Mesenchymal stem cell (in vitro differentiated cells and primary cell): ENCODE results near the gene CCDC102A.

Source experiments
- DNase-seq: peaks from one replicate; pipeline ENCODE4 v3.0.0-alpha.2; 2013
- H2AFZ ChIP-seq: one replicate; pipeline ENCODE4 v1.6.1; 2013; ENCODE audit warnings: low read depth, mild to moderate bottlenecking, control low read depth, inconsistent platforms, low read length, moderate library complexity
- H2AK5ac ChIP-seq: 2 replicates; pipeline ENCODE4 v1.6.1; 2013; ENCODE audit warnings: low read length, moderate library complexity, mild to moderate bottlenecking, inconsistent platforms; ENCODE audit not compliant: severe bottlenecking
- H2BK120ac ChIP-seq: one replicate; pipeline ENCODE4 v1.6.1; 2013; ENCODE audit warnings: low read depth, mild to moderate bottlenecking, inconsistent platforms, low read length, moderate library complexity
- H2BK12ac ChIP-seq, 2 experiments: one replicate each; pipeline ENCODE4 v1.6.1; 2013; ENCODE audit warnings: inconsistent platforms in 2 of 2, low read length in 2 of 2, mild to moderate bottlenecking in 2 of 2, moderate library complexity in 2 of 2, control low read depth in 1 of 2
- H2BK15ac ChIP-seq: one replicate; pipeline ENCODE4 v1.6.1; 2013; ENCODE audit warnings: mild to moderate bottlenecking, low read depth, inconsistent platforms; ENCODE audit not compliant: poor library complexity, severe bottlenecking
- H2BK5ac ChIP-seq: 2 replicates; pipeline ENCODE4 v1.6.1; 2013; ENCODE audit warnings: low read depth, mild to moderate bottlenecking, low read length, control low read depth, inconsistent platforms; ENCODE audit not compliant: poor library complexity, severe bottlenecking
- H3K14ac ChIP-seq, 2 experiments: one replicate each; pipeline ENCODE4 v1.6.1; 2013; ENCODE audit warnings: inconsistent platforms in 2 of 2, low read length in 2 of 2, control low read depth in 1 of 2, mild to moderate bottlenecking in 1 of 2, moderate library complexity in 1 of 2
- H3K18ac ChIP-seq, 2 experiments: one replicate each; pipeline ENCODE4 v1.6.1; 2013; ENCODE audit warnings: inconsistent platforms in 2 of 2, low read length in 2 of 2, control low read depth in 1 of 2, low read depth in 1 of 2, mild to moderate bottlenecking in 1 of 2
- H3K23ac ChIP-seq, 2 experiments: one replicate each; pipeline ENCODE4 v1.6.1; 2013; ENCODE audit warnings: inconsistent platforms in 2 of 2, low read length in 2 of 2, mild to moderate bottlenecking in 2 of 2, moderate library complexity in 2 of 2, control low read depth in 1 of 2
- H3K27ac ChIP-seq: 2 replicates; pipeline ENCODE4 v1.5.1; 2013; ENCODE audit warnings: mild to moderate bottlenecking, moderate library complexity, low read length, control low read depth, inconsistent platforms; ENCODE audit not compliant: poor library complexity, severe bottlenecking
- H3K27me3 ChIP-seq, 2 experiments: 2 replicates each; pipeline versions ENCODE4 v1.6.1 to v1.7.0; 2013; ENCODE audit warnings: low read length in 2 of 2, mild to moderate bottlenecking in 2 of 2, moderate library complexity in 2 of 2, control low read depth in 1 of 2, inconsistent platforms in 1 of 2; ENCODE audit not compliant: control insufficient read depth in 1 of 2, insufficient read depth in 1 of 2
- H3K36me3 ChIP-seq, 2 experiments: 2 replicates each; pipeline versions ENCODE4 v1.6.1 to v1.7.0; 2013; ENCODE audit warnings: low read length in 2 of 2, control low read depth in 1 of 2, inconsistent platforms in 1 of 2, low read depth in 1 of 2, mild to moderate bottlenecking in 1 of 2; ENCODE audit not compliant: insufficient read depth in 2 of 2, control insufficient read depth in 1 of 2
- H3K4ac ChIP-seq, 2 experiments: one replicate each; pipeline ENCODE4 v1.6.1; 2013; ENCODE audit warnings: inconsistent platforms in 2 of 2, low read length in 2 of 2, mild to moderate bottlenecking in 2 of 2, moderate library complexity in 2 of 2, control low read depth in 1 of 2, low read depth in 1 of 2
- H3K4me1 ChIP-seq: 2 replicates; pipeline ENCODE4 v1.6.1; 2013; ENCODE audit warnings: low read depth, low read length, control low read depth; ENCODE audit not compliant: control insufficient read depth, insufficient read depth
- H3K4me2 ChIP-seq: 2 replicates; pipeline ENCODE4 v1.6.1; 2013; ENCODE audit warnings: low read length, mild to moderate bottlenecking, inconsistent platforms; ENCODE audit not compliant: poor library complexity, severe bottlenecking
- H3K4me3 ChIP-seq, 2 experiments: 2 replicates each; pipeline versions ENCODE4 v1.5.1 to v1.7.0; 2013; ENCODE audit warnings: low read length in 2 of 2, mild to moderate bottlenecking in 2 of 2, control low read depth in 1 of 2, low read depth in 1 of 2; ENCODE audit not compliant: insufficient read depth in 1 of 2
- H3K79me1 ChIP-seq: replicated peaks from 2 replicates; pipeline ENCODE4 v1.6.1; 2013; ENCODE audit warnings: mild to moderate bottlenecking, control low read depth, low read length, inconsistent platforms; ENCODE audit not compliant: poor library complexity, severe bottlenecking
- H3K9ac ChIP-seq: 2 replicates; pipeline ENCODE4 v1.7.0; 2013; ENCODE audit warnings: mild to moderate bottlenecking, low read length, moderate library complexity
- H3K9me3 ChIP-seq: 2 replicates; pipeline ENCODE4 v1.7.0; 2013; ENCODE audit warnings: mild to moderate bottlenecking, low read length; ENCODE audit not compliant: control insufficient read depth
- H4K8ac ChIP-seq: one replicate; pipeline ENCODE4 v1.6.1; 2013; ENCODE audit warnings: inconsistent platforms, mild to moderate bottlenecking, low read length, moderate library complexity
- H4K91ac ChIP-seq: one replicate; pipeline ENCODE4 v1.6.1; 2013; ENCODE audit warnings: mild to moderate bottlenecking, low read length, inconsistent platforms
- WGBS: methylation state at CpG from one replicate; pipeline ENCODE4 v1.1.7; 2013; ENCODE audit warnings: mixed read lengths; 5-methylcytosine and 5-hydroxymethylcytosine counted together

CCDC102A gene

DNA sequence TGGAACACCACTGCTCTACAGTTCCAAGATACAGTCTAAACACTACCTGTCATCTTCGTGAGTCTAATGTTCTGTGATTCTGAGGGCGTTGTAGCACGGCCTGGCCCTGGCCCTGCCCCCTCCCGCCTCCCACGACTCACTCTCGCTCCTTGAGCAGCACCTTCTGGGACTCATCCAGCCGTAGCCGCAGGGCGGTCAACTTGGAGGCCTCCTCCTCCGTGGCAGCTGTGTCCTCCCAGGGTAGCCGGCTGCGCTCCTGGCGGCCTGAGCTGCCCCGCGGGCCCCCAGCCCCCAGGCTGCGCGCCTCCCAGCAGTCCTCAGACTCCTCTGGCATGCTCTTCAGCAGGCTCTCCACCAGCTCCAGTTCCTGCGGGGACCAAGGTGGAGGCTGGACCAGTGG is 10.6 kb downstream of the CCDC102A start:
- Histone ChIP-seq H2BK12ac (no peak overlapping the region), H2BK15ac (no peak overlapping the region), H3K9me3 (no peaks in the 10 kb centered on the region), H3K4me3 (no peak overlapping the region), H2BK120ac (no peak overlapping the region), H2AFZ (no peak overlapping the region), H4K8ac (no peak overlapping the region), H3K9ac (no peak overlapping the region), H2AK5ac (no peak overlapping the region), H3K27ac (no peak overlapping the region), H3K23ac (no peak overlapping the region), H3K4me1 (peaks cover 22% of the 10 kb centered on the region), H3K4me2 (no peak overlapping the region), H3K36me3 (peaks cover 4 to 32% of the 10 kb centered on the region in 2 experiments), H3K4ac (no peak overlapping the region), H3K18ac (no peak overlapping the region), H4K91ac (no peak overlapping the region), H3K14ac (no peak overlapping the region), H2BK5ac (no peak overlapping the region), H3K27me3 (no peaks in the 10 kb centered on the region), H3K79me1 (peaks cover 16% of the 10 kb centered on the region)
- 75% methylated on average over 18 of the region's 18 CpGs for WGBS
- no peak for DNase-seq

GRCh38 chr16:57522960-57523359 is 13.4 kb downstream of the CCDC102A start:
- no peak overlapping the region for H2BK12ac ChIP-seq
- H3K9me3 ChIP-seq: no peaks in the 10 kb centered on the region
- H3K4me2 ChIP-seq: no peak overlapping the region
- H2BK15ac ChIP-seq: no peak overlapping the region
- H2AK5ac ChIP-seq: no peak overlapping the region
- H3K79me1 ChIP-seq: peaks cover 12% of the 10 kb centered on the region
- H3K4me1 ChIP-seq: peaks cover 11% of the 10 kb centered on the region
- no peak for DNase-seq
- no peak overlapping the region for H4K8ac ChIP-seq
- H2BK120ac ChIP-seq: no peak overlapping the region
- no peak overlapping the region for H3K14ac ChIP-seq
- H3K18ac ChIP-seq: no peak overlapping the region
- H3K27me3 ChIP-seq: no peaks in the 10 kb centered on the region
- no peak overlapping the region for H2BK5ac ChIP-seq
- H4K91ac ChIP-seq: no peak overlapping the region
- no peak overlapping the region for H3K27ac ChIP-seq
- peaks cover 3 to 32% of the 10 kb centered on the region in 2 experiments for H3K36me3 ChIP-seq
- H3K4ac ChIP-seq: no peak overlapping the region
- WGBS: 95% methylated on average over 6 of the region's 8 CpGs
- no peak overlapping the region for H2AFZ ChIP-seq
- no peak overlapping the region for H3K4me3 ChIP-seq
- H3K23ac ChIP-seq: no peak overlapping the region
- H3K9ac ChIP-seq: no peak overlapping the region

GRCh38 chr16:57519796-57520360 is 16.5 kb downstream of the CCDC102A start:
- Histone ChIP-seq H3K4ac (peak overlapping the region in 1 of 2 experiments; percentile 52), H2BK15ac (no peak overlapping the region), H3K79me1 (peaks cover 2% of the 10 kb centered on the region), H2AFZ (no peak overlapping the region), H4K91ac (no peak overlapping the region), H3K9ac (no peak overlapping the region), H3K4me3 (peak overlapping the region in 1 of 2 experiments; percentile 27), H3K4me1 (peaks cover 4% of the 10 kb centered on the region), H3K4me2 (no peak overlapping the region), H3K14ac (no peak overlapping the region), H3K18ac (no peak overlapping the region), H2BK5ac (no peak overlapping the region), H3K27ac (no peak overlapping the region), H3K23ac (no peak overlapping the region), H3K36me3 (peaks cover 12 to 46% of the 10 kb centered on the region in 2 experiments), H3K27me3 (no peaks in the 10 kb centered on the region), H2AK5ac (no peak overlapping the region), H3K9me3 (no peaks in the 10 kb centered on the region), H2BK120ac (no peak overlapping the region), H2BK12ac (no peak overlapping the region), H4K8ac (no peak overlapping the region)
- peak; percentile 71 for DNase-seq
- WGBS: 46% methylated on average over 10 of the region's 10 CpGs

GRCh38 chr16:57518922-57519321 is 17.4 kb downstream of the CCDC102A start:
- Histone ChIP-seq H3K4me2 (no peak overlapping the region), H4K8ac (no peak overlapping the region), H3K4me1 (peaks cover 9% of the 10 kb centered on the region), H2BK120ac (no peak overlapping the region), H3K4ac (no peak overlapping the region), H4K91ac (no peak overlapping the region), H3K14ac (no peak overlapping the region), H3K18ac (no peak overlapping the region), H2AFZ (no peak overlapping the region), H2AK5ac (no peak overlapping the region), H2BK15ac (no peak overlapping the region), H3K9ac (no peak overlapping the region), H3K79me1 (peaks cover 2% of the 10 kb centered on the region), H3K27me3 (no peaks in the 10 kb centered on the region), H3K36me3 (peaks cover 12 to 47% of the 10 kb centered on the region in 2 experiments), H3K27ac (no peak overlapping the region), H3K9me3 (no peaks in the 10 kb centered on the region), H2BK5ac (no peak overlapping the region), H3K4me3 (no peak overlapping the region), H2BK12ac (no peak overlapping the region), H3K23ac (no peak overlapping the region)
- no peak for DNase-seq
- WGBS: 95% methylated on average over 6 of the region's 6 CpGs
